22Rv1 (cell line): Measurements from ENCODE around the gene ZBTB20.

Source experiments
- ZFX ChIP-seq: fragments of 450-650 bp; IDR thresholded peaks from 2 replicates; pipeline ENCODE4 v1.6.1; 2017; ENCODE audit warnings: antibody characterized with exemption, borderline replicate concordance
- TF ChIP-seq, protein P1 (sequence below): fragments of 450-650 bp; IDR thresholded peaks from 2 replicates; pipeline ENCODE4 v1.5.1; 2017; ENCODE audit warnings: mild to moderate bottlenecking

DNA sequence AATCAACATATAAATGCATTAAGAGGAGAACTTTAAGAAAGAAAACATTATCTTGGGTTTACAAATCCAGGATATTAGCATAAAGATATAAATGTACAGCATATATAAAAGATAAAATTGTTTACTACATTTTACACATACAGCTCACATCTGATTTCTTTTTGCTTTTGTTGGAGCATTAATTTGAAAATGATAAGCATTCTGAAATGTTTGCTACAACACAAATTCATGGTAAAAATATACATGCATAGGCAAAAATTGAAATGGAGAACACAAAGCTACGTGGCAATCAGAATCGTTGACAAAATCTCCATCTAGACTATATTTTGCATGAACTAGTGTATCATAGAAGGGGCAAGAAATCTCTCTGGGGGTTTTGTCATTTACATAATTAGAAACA is 694.2 kb downstream of the ZBTB20 start:
- TF ChIP-seq, protein P1, sequence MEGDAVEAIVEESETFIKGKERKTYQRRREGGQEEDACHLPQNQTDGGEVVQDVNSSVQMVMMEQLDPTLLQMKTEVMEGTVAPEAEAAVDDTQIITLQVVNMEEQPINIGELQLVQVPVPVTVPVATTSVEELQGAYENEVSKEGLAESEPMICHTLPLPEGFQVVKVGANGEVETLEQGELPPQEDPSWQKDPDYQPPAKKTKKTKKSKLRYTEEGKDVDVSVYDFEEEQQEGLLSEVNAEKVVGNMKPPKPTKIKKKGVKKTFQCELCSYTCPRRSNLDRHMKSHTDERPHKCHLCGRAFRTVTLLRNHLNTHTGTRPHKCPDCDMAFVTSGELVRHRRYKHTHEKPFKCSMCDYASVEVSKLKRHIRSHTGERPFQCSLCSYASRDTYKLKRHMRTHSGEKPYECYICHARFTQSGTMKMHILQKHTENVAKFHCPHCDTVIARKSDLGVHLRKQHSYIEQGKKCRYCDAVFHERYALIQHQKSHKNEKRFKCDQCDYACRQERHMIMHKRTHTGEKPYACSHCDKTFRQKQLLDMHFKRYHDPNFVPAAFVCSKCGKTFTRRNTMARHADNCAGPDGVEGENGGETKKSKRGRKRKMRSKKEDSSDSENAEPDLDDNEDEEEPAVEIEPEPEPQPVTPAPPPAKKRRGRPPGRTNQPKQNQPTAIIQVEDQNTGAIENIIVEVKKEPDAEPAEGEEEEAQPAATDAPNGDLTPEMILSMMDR, result no peak
- TF ChIP-seq ZFX, result no peak
